HepG2 (cell line): Measurements from ENCODE around the gene SKIC2. TPM values are rescaled to one million over a fixed set of nuclear protein-coding genes. Genes with fewer than 3 reads are reported as not detected.

ENCODE experiments used
- BRF2 ChIP-seq: sonication (generic); formaldehyde crosslinking; IDR thresholded peaks from 2 replicates; pipeline ENCODE4 v1.8.1; 2022; ENCODE audit warnings: mild to moderate bottlenecking, missing genetic modification reagents
- E2F1 ChIP-seq: sonication (generic); formaldehyde crosslinking; IDR thresholded peaks from 2 replicates; pipeline ENCODE4 v1.5.0; 2020; ENCODE audit warnings: missing genetic modification reagents
- FOSL2 ChIP-seq: sonication (generic); formaldehyde crosslinking; IDR thresholded peaks from 2 replicates; pipeline ENCODE4 v1.4.0; 2020; ENCODE audit warnings: missing genetic modification reagents
- FOXK2 ChIP-seq: fragments of 450-650 bp; IDR thresholded peaks from 2 replicates; pipeline ENCODE4 v1.6.1; 2016
- MAF1 ChIP-seq: sonication (generic); formaldehyde crosslinking; IDR thresholded peaks from 2 replicates; pipeline ENCODE4 v1.5.0; 2020; ENCODE audit warnings: missing genetic modification reagents, borderline replicate concordance
- PHF8 ChIP-seq: sonication (generic); formaldehyde crosslinking; IDR thresholded peaks from 2 replicates; pipeline ENCODE4 v1.5.0; 2020; ENCODE audit warnings: missing genetic modification reagents
- PREB ChIP-seq: sonication (generic); formaldehyde crosslinking; IDR thresholded peaks from 2 replicates; pipeline ENCODE4 v1.4.0; 2020; ENCODE audit warnings: missing genetic modification reagents
- RFXANK ChIP-seq: IDR thresholded peaks from 2 replicates; pipeline ENCODE4 v1.6.1; 2016
- SMAD1 ChIP-seq: sonication (generic); formaldehyde crosslinking; IDR thresholded peaks from 2 replicates; pipeline ENCODE4 v1.4.0; 2020; ENCODE audit warnings: missing genetic modification reagents, low read depth, mild to moderate bottlenecking, borderline replicate concordance
- SMARCC2 ChIP-seq: fragments of 450-650 bp; IDR thresholded peaks from 2 replicates; pipeline ENCODE4 v1.6.1; 2017; ENCODE audit warnings: antibody characterized with exemption, mild to moderate bottlenecking
- SNAPC2 ChIP-seq: sonication (generic); formaldehyde crosslinking; IDR thresholded peaks from 2 replicates; pipeline ENCODE4 v1.8.1; 2022; ENCODE audit warnings: mild to moderate bottlenecking, missing genetic modification reagents
- ZBTB40 ChIP-seq, 2 experiments: fragments of 450-650 bp in 1 of 2; sonication (generic) in 1 of 2; formaldehyde crosslinking in 1 of 2; IDR thresholded peaks; 2 replicates each; pipeline versions ENCODE4 v1.6.1 to v1.8.0; 2016 to 2022; ENCODE audit warnings: antibody characterized with exemption in 1 of 2, mild to moderate bottlenecking in 1 of 2, missing genetic modification reagents in 1 of 2
- ZFYVE20 ChIP-seq: sonication (generic); formaldehyde crosslinking; IDR thresholded peaks from 2 replicates; pipeline ENCODE4 v1.8.0; 2023; ENCODE audit warnings: low read depth, mild to moderate bottlenecking, moderate library complexity, missing genetic modification reagents, borderline replicate concordance
- ZNF333 ChIP-seq: sonication (generic); formaldehyde crosslinking; IDR thresholded peaks from 2 replicates; pipeline ENCODE4 v1.4.0; 2020; ENCODE audit warnings: mild to moderate bottlenecking, missing genetic modification reagents, borderline replicate concordance
- ZNF570 ChIP-seq: sonication (generic); formaldehyde crosslinking; IDR thresholded peaks from 2 replicates; pipeline ENCODE4 v1.4.0; 2020; ENCODE audit warnings: mild to moderate bottlenecking, missing genetic modification reagents, borderline replicate concordance
- ZNF691 ChIP-seq: sonication (generic); formaldehyde crosslinking; IDR thresholded peaks from 2 replicates; pipeline ENCODE4 v1.4.0; 2020; ENCODE audit warnings: missing genetic modification reagents, low read depth, mild to moderate bottlenecking, borderline replicate concordance
- polyA plus RNA-seq, 8 experiments: library from polyadenylated mRNA; depleted of rRNA in 3 of 8; stranded (reverse) in 7 of 8; unstranded in 1 of 8; fragments of >200 nt; fragmentation: Illumina TruSeq in 4 of 8; extraction: Trizol in 4 of 8; gene quantifications; 2 replicates each; pipeline versions ENCODE4 v1.2.1 to v1.2.3, GENCODE V29; 2011 to 2016; ENCODE audit warnings: low read depth in 4 of 8, missing spikeins in 1 of 8, mixed read lengths in 1 of 8; ENCODE audit not compliant: insufficient read depth in 1 of 8
- total RNA-seq, 5 experiments: library from RNA; depleted of rRNA; stranded (reverse); fragments of >200 nt; fragmentation: Illumina TruSeq; extraction: Trizol; gene quantifications; 2 replicates each; pipeline ENCODE4 v1.2.3, GENCODE V29; 2016; ENCODE audit warnings: low read depth in 1 of 5

SKIC2 gene
- total and polyA plus RNA-seq, 2 of the 13 experiments (the other 11 are each of a cell fraction or from before 2014, with no cell fraction given): 67.1 to 68.4 TPM

- TF ChIP-seq ZBTB40 (IDR thresholded peaks at IDR 0.05) (no peak), ZBTB40 (CRISPR knock-in tag; IDR thresholded peaks at IDR 0.05) (no peak), SMAD1 (CRISPR knock-in tag) (no peak; the same call in 1 of the 2 replicates), ZNF570 (CRISPR knock-in tag) (no peak), ZNF691 (CRISPR knock-in tag) (no peak), FOSL2 (no peak), ZFYVE20 (CRISPR knock-in tag) (no peak), PREB (CRISPR knock-in tag) (no peak), FOXK2 (no peak), SMARCC2 (no peak), PHF8 (CRISPR knock-in tag) (no peak), BRF2 (CRISPR knock-in tag) (no peak), MAF1 (CRISPR knock-in tag) (no peak), ZNF333 (no peak; the same call in 1 of the 2 replicates), E2F1 (CRISPR knock-in tag) (no peak), RFXANK (CRISPR knock-in tag) (no peak), SNAPC2 (CRISPR knock-in tag) (no peak)
Measured at GRCh38 chr6:31971279-31971992, 12.5 kb downstream of the SKIC2 start (continued).
